OCI-LY3 (cell line): ENCODE data around the gene RAB34.

Source experiments
- CTCF ChIP-seq: fragments of 200-600, 300-600 bp; sonication (generic); IDR thresholded peaks from 2 replicates; pipeline ENCODE4 v1.5.1; 2014; ENCODE audit warnings: antibody characterized with exemption, low read length, low read depth
- EZH2phosphoT487 ChIP-seq: fragments of 200-600 bp; shearing (Covaris generic); IDR thresholded peaks from 2 replicates; pipeline ENCODE4 v1.6.1; 2018; ENCODE audit warnings: antibody characterized with exemption, mixed run types, low read depth

- TF ChIP-seq CTCF (no peak), EZH2phosphoT487 (no peak)
These were observed 15.5 kb downstream of the RAB34 start for GRCh38 chr17:28702026-28702751.
